ENCODE measurements around the gene USP22. TPM values are rescaled to one million over a fixed set of nuclear protein-coding genes. Genes with fewer than 3 reads are reported as not detected.

Gene USP22
- polyA plus RNA-seq, 1 donor (not counting 4 experiments of a cell fraction or from before 2014, with no cell fraction given): 111 TPM

- Histone ChIP-seq H4K20me1 (ENCODE audit: control insufficient read depth, extremely low read depth, insufficient read depth, low read length) (peaks cover 49% of the 10 kb centered on the region), H3K27me3 (ENCODE audit: control insufficient read depth, extremely low read depth, insufficient read depth, low read length) (no peaks in the 10 kb centered on the region), H3K79me2 (ENCODE audit: control insufficient read depth, insufficient read depth, low read length) (peaks cover 77% of the 10 kb centered on the region), H3K4me3 (ENCODE audit: control insufficient read depth in 2 of 3, extremely low read depth in 1 of 3, insufficient read depth in 2 of 3, low read depth in 1 of 3, low read length in 3 of 3) (no peak overlapping the region), H3K9me1 (ENCODE audit: control insufficient read depth, extremely low read depth, insufficient read depth, low read length) (no peaks in the 10 kb centered on the region), H3K4me1 (ENCODE audit: control insufficient read depth, extremely low read depth, insufficient read depth, low read length) (no peaks in the 10 kb centered on the region), H3K27ac (ENCODE audit: control insufficient read depth, insufficient read depth, low read length) (no peak overlapping the region), H2AFZ (ENCODE audit: control insufficient read depth, low read length) (no peak overlapping the region), H3K4me2 (ENCODE audit: control insufficient read depth, extremely low read depth, insufficient read depth, low read depth, low read length) (no peak overlapping the region), H3K9me3 (ENCODE audit: control insufficient read depth, low read depth, low read length) (no peaks in the 10 kb centered on the region), H3K9ac (ENCODE audit: control insufficient read depth, extremely low read depth, insufficient read depth, low read length) (no peak overlapping the region), H3K36me3 (ENCODE audit: control insufficient read depth in 2 of 2, extremely low read depth in 1 of 2, insufficient read depth in 2 of 2, low read length in 2 of 2) (peaks cover 70 to 80% of the 10 kb centered on the region in 2 experiments)
- no peak for DNase-seq (ENCODE audit: low read depth, low spot score)
- dilution Hi-C loops (cut with MboI; ENCODE audit: extremely low pct_ligation_motif_present, low sequenced_read_pairs): no loop called here
- TF ChIP-seq, protein P1, sequence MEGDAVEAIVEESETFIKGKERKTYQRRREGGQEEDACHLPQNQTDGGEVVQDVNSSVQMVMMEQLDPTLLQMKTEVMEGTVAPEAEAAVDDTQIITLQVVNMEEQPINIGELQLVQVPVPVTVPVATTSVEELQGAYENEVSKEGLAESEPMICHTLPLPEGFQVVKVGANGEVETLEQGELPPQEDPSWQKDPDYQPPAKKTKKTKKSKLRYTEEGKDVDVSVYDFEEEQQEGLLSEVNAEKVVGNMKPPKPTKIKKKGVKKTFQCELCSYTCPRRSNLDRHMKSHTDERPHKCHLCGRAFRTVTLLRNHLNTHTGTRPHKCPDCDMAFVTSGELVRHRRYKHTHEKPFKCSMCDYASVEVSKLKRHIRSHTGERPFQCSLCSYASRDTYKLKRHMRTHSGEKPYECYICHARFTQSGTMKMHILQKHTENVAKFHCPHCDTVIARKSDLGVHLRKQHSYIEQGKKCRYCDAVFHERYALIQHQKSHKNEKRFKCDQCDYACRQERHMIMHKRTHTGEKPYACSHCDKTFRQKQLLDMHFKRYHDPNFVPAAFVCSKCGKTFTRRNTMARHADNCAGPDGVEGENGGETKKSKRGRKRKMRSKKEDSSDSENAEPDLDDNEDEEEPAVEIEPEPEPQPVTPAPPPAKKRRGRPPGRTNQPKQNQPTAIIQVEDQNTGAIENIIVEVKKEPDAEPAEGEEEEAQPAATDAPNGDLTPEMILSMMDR (optimal IDR thresholded peaks at IDR 0.05 in 1 of 3, IDR thresholded peaks at IDR 0.05 in 1 of 3, conservative IDR thresholded peaks at IDR 0.05 in 1 of 3; ENCODE audit: extremely low read depth in 1 of 3, insufficient read depth in 2 of 3, low read length in 3 of 3): no peak
- no peak for TF ChIP-seq EZH2 (IDR thresholded peaks at IDR 0.05; ENCODE audit: low read length)
- no peak for FAIRE-seq
These were observed 28.3 kb downstream of the USP22 start for GRCh38 chr17:21014498-21014897.

GRCh38 chr17:21013983-21014382, 28.8 kb downstream of the USP22 start:
- no peak for TF ChIP-seq EZH2 (IDR thresholded peaks at IDR 0.05; ENCODE audit: low read length)
- TF ChIP-seq, protein P1 (optimal IDR thresholded peaks at IDR 0.05 in 1 of 3, IDR thresholded peaks at IDR 0.05 in 1 of 3, conservative IDR thresholded peaks at IDR 0.05 in 1 of 3; ENCODE audit: extremely low read depth in 1 of 3, insufficient read depth in 2 of 3, low read length in 3 of 3): no peak

More at GRCh38 chr17:21013983-21014382, 28.8 kb downstream of the USP22 start:
- Histone ChIP-seq H3K27me3 (ENCODE audit: control insufficient read depth, extremely low read depth, insufficient read depth, low read length) (no peaks in the 10 kb centered on the region), H3K9me3 (ENCODE audit: control insufficient read depth, low read depth, low read length) (no peaks in the 10 kb centered on the region), H3K36me3 (ENCODE audit: control insufficient read depth in 2 of 2, extremely low read depth in 1 of 2, insufficient read depth in 2 of 2, low read length in 2 of 2) (peaks cover 70 to 79% of the 10 kb centered on the region in 2 experiments), H4K20me1 (ENCODE audit: control insufficient read depth, extremely low read depth, insufficient read depth, low read length) (peaks cover 45% of the 10 kb centered on the region), H3K79me2 (ENCODE audit: control insufficient read depth, insufficient read depth, low read length) (peaks cover 74% of the 10 kb centered on the region), H3K9ac (ENCODE audit: control insufficient read depth, extremely low read depth, insufficient read depth, low read length) (no peak overlapping the region), H3K4me3 (ENCODE audit: control insufficient read depth in 2 of 3, extremely low read depth in 1 of 3, insufficient read depth in 2 of 3, low read depth in 1 of 3, low read length in 3 of 3) (no peak overlapping the region), H3K9me1 (ENCODE audit: control insufficient read depth, extremely low read depth, insufficient read depth, low read length) (no peaks in the 10 kb centered on the region), H3K4me1 (ENCODE audit: control insufficient read depth, extremely low read depth, insufficient read depth, low read length) (no peaks in the 10 kb centered on the region), H3K4me2 (ENCODE audit: control insufficient read depth, extremely low read depth, insufficient read depth, low read depth, low read length) (no peak overlapping the region), H3K27ac (ENCODE audit: control insufficient read depth, insufficient read depth, low read length) (no peak overlapping the region), H2AFZ (ENCODE audit: control insufficient read depth, low read length) (no peak overlapping the region)
- no peak for DNase-seq (ENCODE audit: low read depth, low spot score)
- no peak for FAIRE-seq
- dilution Hi-C loops (cut with MboI; ENCODE audit: extremely low pct_ligation_motif_present, low sequenced_read_pairs): no loop called here

Data from keratinocyte (primary cell).